ENCODE results near the gene HDAC7. TPM values are rescaled to one million over a fixed set of nuclear protein-coding genes. Genes with fewer than 3 reads are reported as not detected.

The HDAC7 gene
- total RNA-seq, 4 donors from 2014 or later = 55.9 to 96.5 (median 59.4) TPM

DNA sequence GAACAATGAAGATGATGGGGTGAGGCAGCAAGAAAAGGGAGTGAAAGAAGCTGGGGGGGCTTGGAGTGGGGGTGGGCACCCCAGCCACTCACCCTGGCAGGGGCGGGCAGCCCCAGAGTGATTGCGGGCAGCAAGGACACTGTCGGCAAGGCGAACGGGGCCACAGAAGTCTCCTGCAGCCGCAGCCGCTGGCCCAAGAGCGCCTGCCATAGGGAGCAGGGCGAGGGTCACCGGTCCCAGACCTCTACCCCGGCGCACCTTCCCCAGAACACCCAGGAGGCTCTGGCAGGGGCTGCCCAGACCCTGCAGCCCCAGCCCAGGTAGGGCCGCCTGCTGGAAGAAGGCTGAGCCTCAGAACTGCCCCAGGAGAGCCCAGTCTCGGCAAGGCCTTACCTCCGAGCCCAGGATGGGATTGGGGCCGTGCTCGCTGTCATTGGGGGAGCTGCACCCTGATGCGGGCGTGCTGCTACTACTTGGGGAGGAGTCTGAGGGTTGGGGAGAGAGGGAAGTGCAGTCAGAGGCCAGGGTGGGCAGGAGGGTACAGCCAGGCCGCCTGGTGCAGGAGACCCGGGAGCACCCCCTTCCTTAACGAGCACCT is 23.8 kb downstream of the HDAC7 start:
- Histone ChIP-seq H3K4me1 (peaks cover 8 to 38% (median 28%) of the 10 kb centered on the region in 3 donors), H3K27ac (peak overlapping the region in 1 of 4 donors; percentile 9), H3K9me3 (no peaks in the 10 kb centered on the region), H3K36me3 (peaks cover 0 to 81% of the 10 kb centered on the region in 2 donors), H3K4me3 (no peak overlapping the region), H3K27me3 (no peaks in the 10 kb centered on the region)
- 61 to 94% methylated on average over 4 to 9 of the region's 22 CpGs for WGBS, 2 donors (ENCODE audit: low coverage in 1 of 2)
- TF ChIP-seq, protein P1, sequence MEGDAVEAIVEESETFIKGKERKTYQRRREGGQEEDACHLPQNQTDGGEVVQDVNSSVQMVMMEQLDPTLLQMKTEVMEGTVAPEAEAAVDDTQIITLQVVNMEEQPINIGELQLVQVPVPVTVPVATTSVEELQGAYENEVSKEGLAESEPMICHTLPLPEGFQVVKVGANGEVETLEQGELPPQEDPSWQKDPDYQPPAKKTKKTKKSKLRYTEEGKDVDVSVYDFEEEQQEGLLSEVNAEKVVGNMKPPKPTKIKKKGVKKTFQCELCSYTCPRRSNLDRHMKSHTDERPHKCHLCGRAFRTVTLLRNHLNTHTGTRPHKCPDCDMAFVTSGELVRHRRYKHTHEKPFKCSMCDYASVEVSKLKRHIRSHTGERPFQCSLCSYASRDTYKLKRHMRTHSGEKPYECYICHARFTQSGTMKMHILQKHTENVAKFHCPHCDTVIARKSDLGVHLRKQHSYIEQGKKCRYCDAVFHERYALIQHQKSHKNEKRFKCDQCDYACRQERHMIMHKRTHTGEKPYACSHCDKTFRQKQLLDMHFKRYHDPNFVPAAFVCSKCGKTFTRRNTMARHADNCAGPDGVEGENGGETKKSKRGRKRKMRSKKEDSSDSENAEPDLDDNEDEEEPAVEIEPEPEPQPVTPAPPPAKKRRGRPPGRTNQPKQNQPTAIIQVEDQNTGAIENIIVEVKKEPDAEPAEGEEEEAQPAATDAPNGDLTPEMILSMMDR (IDR thresholded peaks at IDR 0.05) = no peak
- no peak for TF ChIP-seq EP300 (IDR thresholded peaks at IDR 0.05)
- TF ChIP-seq POLR2AphosphoS5 (IDR thresholded peaks at IDR 0.05) = no peak
- no peak for TF ChIP-seq POLR2A (IDR thresholded peaks at IDR 0.05)
- ATAC-seq = no peak

DNA sequence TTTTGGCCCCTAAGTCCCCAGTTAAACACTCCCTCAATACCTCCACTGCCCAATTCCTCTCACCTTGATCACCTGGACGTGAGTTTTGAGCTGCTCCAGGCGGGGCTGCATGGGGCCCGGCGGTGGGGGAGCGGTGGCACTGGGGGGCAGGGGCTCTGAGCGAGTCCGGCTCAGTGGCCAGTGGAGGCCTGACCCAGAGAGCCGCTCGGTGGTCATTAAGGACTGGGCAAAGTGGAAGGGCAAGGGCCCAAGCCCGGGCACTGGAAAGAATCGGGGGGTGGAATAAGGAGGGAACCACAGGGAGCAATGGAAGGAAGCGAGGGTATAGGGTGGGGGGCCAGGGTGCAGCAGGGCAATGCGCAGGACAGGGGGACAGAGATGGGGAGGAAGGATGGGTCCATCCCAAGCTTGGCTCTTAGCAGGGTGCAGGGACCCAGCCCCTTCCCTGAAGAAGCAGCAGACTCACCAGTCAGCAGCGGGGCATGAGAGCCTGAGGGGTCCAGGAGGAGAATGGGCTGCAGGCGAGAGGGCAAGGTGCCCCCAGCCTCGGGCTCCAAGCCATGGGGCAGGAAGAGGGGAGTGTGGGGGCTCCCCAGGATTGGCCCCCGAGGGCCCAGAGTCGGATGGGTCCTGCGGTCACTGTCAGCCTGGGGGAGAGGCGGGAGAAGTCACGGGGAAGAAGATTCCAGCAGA is 24.4 kb downstream of the HDAC7 start:
- Histone ChIP-seq H3K4me1 (peaks cover 8 to 31% (median 21%) of the 10 kb centered on the region in 3 donors), H3K27me3 (no peaks in the 10 kb centered on the region), H3K4me3 (no peak overlapping the region), H3K9me3 (no peaks in the 10 kb centered on the region), H3K36me3 (peaks cover 0 to 87% of the 10 kb centered on the region in 2 donors), H3K27ac (peak overlapping the region in 1 of 4 donors; percentile 42)
- WGBS, 2 donors (ENCODE audit: low coverage in 1 of 2) = 81 to 89% methylated on average over 8 to 10 of the region's 21 CpGs
- no peak for ATAC-seq
- no peak for TF ChIP-seq POLR2A (IDR thresholded peaks at IDR 0.05)
- TF ChIP-seq, protein P1 (IDR thresholded peaks at IDR 0.05) = no peak
- no peak for TF ChIP-seq EP300 (IDR thresholded peaks at IDR 0.05)
- TF ChIP-seq POLR2AphosphoS5 (IDR thresholded peaks at IDR 0.05) = no peak

DNA sequence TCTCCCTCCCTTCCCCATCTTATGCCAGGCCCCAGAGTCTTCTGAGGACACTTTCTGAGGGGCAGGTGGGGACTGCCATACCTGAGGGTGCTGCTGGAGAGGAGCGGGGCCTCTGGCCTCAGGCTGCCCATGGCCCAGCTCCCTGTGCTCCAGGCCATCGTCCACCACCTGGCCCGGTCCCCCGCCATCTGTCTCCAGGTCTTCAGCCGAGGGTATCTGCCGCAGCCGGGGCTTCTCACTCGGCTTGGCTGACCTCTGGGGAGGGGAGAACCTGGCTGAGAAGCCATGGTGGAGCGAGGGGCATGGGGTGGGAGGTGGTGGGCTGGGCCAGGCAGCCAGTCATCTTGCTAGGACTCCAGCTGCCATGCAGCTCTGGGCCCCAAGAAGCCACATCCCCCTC is 25.0 kb downstream of the HDAC7 start:
- Histone ChIP-seq H3K27me3 (no peaks in the 10 kb centered on the region), H3K4me3 (no peak overlapping the region), H3K27ac (peak overlapping the region in 3 of 4 donors; percentile 17 to 42 (median 22)), H3K4me1 (peaks cover 3 to 25% (median 15%) of the 10 kb centered on the region in 3 donors), H3K9me3 (no peaks in the 10 kb centered on the region), H3K36me3 (peaks cover 0 to 93% of the 10 kb centered on the region in 2 donors)
- WGBS, 2 donors (ENCODE audit: low coverage in 1 of 2) = no CpG with 5 or more reads among the region's 9 CpGs
- ATAC-seq = no peak
- TF ChIP-seq, protein P1 (IDR thresholded peaks at IDR 0.05) = no peak
- TF ChIP-seq POLR2A (IDR thresholded peaks at IDR 0.05) (no peak), EP300 (IDR thresholded peaks at IDR 0.05) (no peak), POLR2AphosphoS5 (IDR thresholded peaks at IDR 0.05) (no peak)

DNA sequence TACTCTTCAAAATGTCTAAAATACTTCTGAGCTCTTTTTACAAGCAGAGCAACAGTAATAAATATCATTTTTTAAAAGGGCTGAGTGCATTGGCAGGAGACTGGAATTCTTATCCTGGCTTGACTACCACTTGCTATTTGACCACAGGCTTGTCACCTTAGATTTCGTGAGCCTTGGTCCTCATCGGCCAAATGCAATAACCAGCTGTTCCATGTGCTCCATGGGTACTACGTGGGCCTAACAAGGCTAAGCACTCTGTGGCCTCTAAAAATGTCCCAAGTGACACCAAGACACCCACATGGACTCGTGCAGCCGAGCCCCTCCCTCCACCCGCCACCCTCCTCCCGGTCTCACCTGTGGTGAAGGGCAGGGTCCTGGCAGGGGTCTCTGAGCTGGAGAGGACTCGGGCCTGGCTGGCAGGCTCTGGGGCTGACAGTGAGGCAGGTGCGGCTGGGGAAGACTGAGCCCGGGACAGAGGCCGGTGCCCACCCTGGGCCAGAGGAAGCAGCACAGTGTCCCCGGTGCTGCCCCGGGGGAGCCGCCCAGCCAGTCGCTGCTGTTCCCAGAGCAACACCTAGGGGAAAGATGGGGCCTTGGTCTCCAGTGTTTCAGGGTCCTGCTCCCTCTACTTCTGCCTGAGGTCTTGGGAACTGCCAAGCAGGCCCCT is 26.6 kb downstream of the HDAC7 start:
- Histone ChIP-seq H3K36me3 (peaks cover 0 to 100% of the 10 kb centered on the region in 2 donors), H3K27me3 (no peaks in the 10 kb centered on the region), H3K9me3 (no peaks in the 10 kb centered on the region), H3K27ac (peak overlapping the region in 2 of 4 donors; percentile 20 to 22), H3K4me3 (no peak overlapping the region), H3K4me1 (peaks cover 0 to 11% (median 0%) of the 10 kb centered on the region in 3 donors)
- no peak for ATAC-seq
- TF ChIP-seq, protein P1 (IDR thresholded peaks at IDR 0.05) = no peak
- no peak for TF ChIP-seq EP300 (IDR thresholded peaks at IDR 0.05)
- no peak for TF ChIP-seq POLR2A (IDR thresholded peaks at IDR 0.05)
- no peak for TF ChIP-seq POLR2AphosphoS5 (IDR thresholded peaks at IDR 0.05)
- 69% methylated on average over 2 of the region's 15 CpGs; no CpG with 5 or more reads in 1 of the 2 donors for WGBS, 2 donors (ENCODE audit: low coverage in 1 of 2)
